ENCODE results near the gene NSRP1.
"Not testable (repeated sequence)": the region's sequence is repeated elsewhere in the genome, so short reads cannot be mapped to it uniquely, and the experiment has no call there.

The NSRP1 gene

DNA sequence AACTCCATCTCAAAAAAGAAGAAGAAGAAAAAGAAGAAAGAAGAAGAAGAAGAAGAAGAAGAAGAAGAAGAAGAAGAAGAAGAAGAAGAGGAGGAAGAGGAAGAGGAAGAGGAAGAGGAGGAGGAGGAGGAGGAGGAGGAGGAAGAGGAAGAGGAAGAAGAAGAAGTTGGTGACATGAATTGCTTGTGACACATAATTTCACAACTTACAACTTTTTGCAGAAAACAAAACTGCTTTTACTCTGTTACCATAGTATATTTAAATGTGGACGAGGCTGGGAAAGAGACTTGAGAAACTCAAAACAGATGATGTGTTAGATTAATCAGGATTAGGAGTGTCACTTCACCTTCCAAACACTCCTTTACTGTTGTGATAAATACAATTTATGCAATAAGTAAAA, 113.4 kb downstream of the NSRP1 start:
- CTCF ChIA-PET; H3K36me3 ChIP-seq (ENCODE audit: control insufficient read depth in 2 of 2, insufficient read depth in 1 of 2, low read length in 2 of 2); H3K9me3 ChIP-seq (ENCODE audit: control insufficient read depth, insufficient read depth, low read depth, low read length); H3K27ac ChIP-seq (ENCODE audit: extremely low read depth, low read depth, low read length); POLR2A ChIA-PET; H3K4me1 ChIP-seq (ENCODE audit: control insufficient read depth, insufficient read depth, low read length); H3K4me3 ChIP-seq (ENCODE audit: low read depth, low read length): not testable (repeated sequence)
- TF ChIP-seq, protein P1, sequence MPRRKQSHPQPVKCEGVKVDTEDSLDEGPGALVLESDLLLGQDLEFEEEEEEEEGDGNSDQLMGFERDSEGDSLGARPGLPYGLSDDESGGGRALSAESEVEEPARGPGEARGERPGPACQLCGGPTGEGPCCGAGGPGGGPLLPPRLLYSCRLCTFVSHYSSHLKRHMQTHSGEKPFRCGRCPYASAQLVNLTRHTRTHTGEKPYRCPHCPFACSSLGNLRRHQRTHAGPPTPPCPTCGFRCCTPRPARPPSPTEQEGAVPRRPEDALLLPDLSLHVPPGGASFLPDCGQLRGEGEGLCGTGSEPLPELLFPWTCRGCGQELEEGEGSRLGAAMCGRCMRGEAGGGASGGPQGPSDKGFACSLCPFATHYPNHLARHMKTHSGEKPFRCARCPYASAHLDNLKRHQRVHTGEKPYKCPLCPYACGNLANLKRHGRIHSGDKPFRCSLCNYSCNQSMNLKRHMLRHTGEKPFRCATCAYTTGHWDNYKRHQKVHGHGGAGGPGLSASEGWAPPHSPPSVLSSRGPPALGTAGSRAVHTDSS (tag by site-specific recombination; IDR thresholded peaks at IDR 0.05) = peak; percentile 97

DNA sequence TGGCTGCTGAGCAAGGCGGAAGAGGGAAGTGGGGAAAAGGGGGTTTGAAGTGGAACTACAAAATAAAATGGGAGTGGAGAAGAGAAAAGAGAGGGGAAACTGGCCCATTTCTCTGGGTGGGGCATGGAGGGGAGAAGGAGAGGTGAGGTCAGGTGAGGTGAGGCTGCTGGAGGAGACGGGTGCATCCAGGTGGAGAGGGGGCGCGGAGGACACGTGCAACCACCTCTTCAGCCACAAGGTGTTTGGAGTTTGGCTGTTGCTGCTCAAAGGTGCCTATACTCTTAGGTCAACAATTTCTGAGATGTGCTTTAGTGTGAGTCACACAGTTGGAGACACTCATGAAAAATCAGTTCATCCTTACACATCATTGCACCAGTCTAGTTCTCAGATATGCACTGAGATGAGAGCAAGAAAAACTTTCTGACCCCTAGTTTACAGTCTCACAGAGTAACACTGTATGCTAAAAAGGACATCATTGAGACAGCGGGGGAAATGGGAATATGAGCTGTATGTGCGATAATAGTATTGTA, 114.0 kb downstream of the NSRP1 start:
- ChIA-PET CTCF (interaction anchor here (0.5 kb wide), 1 partner anchor 56 kb away, joined by 3 read pairs; no protein-coding TSS in a partner anchor), POLR2A (no interaction called here)
- no peaks in the 10 kb centered on the region for H3K9me3 ChIP-seq (ENCODE audit: control insufficient read depth, insufficient read depth, low read depth, low read length)
- H3K36me3 ChIP-seq (ENCODE audit: control insufficient read depth in 2 of 2, insufficient read depth in 1 of 2, low read length in 2 of 2) = no peaks in the 10 kb centered on the region
- no peak overlapping the region for H3K27ac ChIP-seq (ENCODE audit: extremely low read depth, low read depth, low read length)
- no peak overlapping the region for H3K4me3 ChIP-seq (ENCODE audit: low read depth, low read length)
- peaks cover 2% of the 10 kb centered on the region; the same call in 1 of the 2 replicates for H3K4me1 ChIP-seq (ENCODE audit: control insufficient read depth, insufficient read depth, low read length)
- TF ChIP-seq ZNF600 (tag by site-specific recombination; IDR thresholded peaks at IDR 0.05) (no peak), ZNF473 (tag by site-specific recombination; IDR thresholded peaks at IDR 0.05) (no peak), SCRT2 (tag by site-specific recombination; IDR thresholded peaks at IDR 0.05) (peak; percentile 47), MZF1 (tag by site-specific recombination; IDR thresholded peaks at IDR 0.05; ENCODE audit: borderline replicate concordance) (no peak)
- TF ChIP-seq, protein P2, sequence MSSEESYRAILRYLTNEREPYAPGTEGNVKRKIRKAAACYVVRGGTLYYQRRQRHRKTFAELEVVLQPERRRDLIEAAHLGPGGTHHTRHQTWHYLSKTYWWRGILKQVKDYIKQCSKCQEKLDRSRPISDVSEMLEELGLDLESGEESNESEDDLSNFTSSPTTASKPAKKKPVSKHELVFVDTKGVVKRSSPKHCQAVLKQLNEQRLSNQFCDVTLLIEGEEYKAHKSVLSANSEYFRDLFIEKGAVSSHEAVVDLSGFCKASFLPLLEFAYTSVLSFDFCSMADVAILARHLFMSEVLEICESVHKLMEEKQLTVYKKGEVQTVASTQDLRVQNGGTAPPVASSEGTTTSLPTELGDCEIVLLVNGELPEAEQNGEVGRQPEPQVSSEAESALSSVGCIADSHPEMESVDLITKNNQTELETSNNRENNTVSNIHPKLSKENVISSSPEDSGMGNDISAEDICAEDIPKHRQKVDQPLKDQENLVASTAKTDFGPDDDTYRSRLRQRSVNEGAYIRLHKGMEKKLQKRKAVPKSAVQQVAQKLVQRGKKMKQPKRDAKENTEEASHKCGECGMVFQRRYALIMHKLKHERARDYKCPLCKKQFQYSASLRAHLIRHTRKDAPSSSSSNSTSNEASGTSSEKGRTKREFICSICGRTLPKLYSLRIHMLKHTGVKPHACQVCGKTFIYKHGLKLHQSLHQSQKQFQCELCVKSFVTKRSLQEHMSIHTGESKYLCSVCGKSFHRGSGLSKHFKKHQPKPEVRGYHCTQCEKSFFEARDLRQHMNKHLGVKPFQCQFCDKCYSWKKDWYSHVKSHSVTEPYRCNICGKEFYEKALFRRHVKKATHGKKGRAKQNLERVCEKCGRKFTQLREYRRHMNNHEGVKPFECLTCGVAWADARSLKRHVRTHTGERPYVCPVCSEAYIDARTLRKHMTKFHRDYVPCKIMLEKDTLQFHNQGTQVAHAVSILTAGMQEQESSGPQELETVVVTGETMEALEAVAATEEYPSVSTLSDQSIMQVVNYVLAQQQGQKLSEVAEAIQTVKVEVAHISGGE (tag by site-specific recombination; conservative IDR thresholded peaks at IDR 0.05; ENCODE audit: low read depth) = no peak

DNA sequence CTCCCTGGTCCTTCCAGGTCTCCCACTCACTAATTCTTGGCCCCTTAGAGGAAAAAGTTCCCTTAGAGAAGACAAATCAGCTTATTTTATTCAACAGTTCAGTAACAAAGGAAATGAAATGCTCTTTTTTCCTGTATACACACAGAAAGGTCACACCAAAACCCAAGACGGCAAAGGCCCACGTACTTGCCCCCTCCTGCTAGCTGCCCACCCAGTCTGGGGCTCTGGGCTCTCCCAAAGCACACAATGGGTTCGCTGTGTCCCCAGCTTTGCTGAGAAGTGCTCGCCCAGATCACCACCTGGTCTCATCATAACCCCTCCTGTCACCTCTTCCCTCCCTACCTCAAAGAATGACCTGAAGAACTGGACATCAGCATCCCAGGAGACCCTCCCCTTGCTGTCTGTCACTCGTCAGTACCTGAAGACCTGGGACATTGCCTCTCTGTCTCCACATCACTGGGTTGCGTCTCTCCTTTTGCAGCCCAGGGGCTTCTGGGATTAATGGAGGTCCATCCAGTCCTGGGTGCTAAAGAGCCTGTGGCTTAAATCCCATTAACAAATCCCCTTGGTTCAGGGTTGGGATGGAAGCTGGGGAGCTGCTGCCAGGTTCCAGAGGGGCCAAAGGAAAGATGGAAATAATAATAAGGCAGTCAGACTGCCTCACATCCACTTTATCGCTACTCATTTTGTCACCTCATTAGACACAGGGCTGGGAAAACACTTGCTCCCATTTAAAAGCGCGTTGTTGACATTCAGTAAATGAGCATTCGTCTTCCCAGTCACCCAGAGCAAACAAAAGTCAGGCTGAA, 115.6 kb downstream of the NSRP1 start:
- ChIA-PET POLR2A (no interaction called here), CTCF (interaction anchor here (1.2 kb wide), 1 partner anchor 127 kb away, joined by 5 read pairs; no protein-coding TSS in a partner anchor)
- no peaks in the 10 kb centered on the region for H3K9me3 ChIP-seq (ENCODE audit: control insufficient read depth, insufficient read depth, low read depth, low read length)
- H3K27ac ChIP-seq (ENCODE audit: extremely low read depth, low read depth, low read length) = no peak overlapping the region
- TF ChIP-seq, protein P3, sequence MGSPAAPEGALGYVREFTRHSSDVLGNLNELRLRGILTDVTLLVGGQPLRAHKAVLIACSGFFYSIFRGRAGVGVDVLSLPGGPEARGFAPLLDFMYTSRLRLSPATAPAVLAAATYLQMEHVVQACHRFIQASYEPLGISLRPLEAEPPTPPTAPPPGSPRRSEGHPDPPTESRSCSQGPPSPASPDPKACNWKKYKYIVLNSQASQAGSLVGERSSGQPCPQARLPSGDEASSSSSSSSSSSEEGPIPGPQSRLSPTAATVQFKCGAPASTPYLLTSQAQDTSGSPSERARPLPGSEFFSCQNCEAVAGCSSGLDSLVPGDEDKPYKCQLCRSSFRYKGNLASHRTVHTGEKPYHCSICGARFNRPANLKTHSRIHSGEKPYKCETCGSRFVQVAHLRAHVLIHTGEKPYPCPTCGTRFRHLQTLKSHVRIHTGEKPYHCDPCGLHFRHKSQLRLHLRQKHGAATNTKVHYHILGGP (tag by site-specific recombination; IDR thresholded peaks at IDR 0.05) = no peak
- peak; percentile 58 for TF ChIP-seq FEZF1 (tag by site-specific recombination; IDR thresholded peaks at IDR 0.05)
- peaks cover 2% of the 10 kb centered on the region; the same call in 1 of the 2 replicates for H3K4me1 ChIP-seq (ENCODE audit: control insufficient read depth, insufficient read depth, low read length)
- no peaks in the 10 kb centered on the region for H3K36me3 ChIP-seq (ENCODE audit: control insufficient read depth in 2 of 2, insufficient read depth in 1 of 2, low read length in 2 of 2)
- H3K4me3 ChIP-seq (ENCODE audit: low read depth, low read length) = no peak overlapping the region

DNA sequence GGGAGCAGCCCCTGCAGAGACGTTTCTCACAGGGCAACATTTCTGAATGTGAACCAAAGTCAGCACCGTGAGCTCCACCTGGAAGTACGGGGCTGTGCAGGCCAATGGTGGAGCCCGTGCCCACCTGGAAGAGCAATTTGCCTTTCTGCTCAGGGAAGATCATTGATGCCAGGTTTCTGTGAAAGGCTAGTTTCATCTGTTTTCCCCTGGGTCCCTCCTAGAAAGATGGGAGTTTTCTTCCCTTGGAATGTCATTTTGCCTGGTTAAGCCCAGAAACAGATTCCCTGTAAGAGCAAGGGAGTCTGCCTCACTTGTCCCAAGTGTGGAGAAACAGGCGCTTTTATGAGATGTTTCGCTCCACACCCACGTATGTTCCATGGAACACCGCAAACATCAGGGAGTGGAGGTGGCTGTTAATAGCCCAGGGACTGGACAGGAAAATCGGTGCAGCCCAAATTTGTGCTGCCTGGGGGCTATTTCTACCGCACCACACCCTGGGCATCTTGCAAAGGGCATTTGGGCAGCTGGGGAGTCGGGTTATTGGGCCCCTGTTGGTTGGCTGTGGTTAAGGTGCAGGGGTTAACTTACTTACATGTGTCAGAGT, 116.3 kb downstream of the NSRP1 start:
- no peak overlapping the region for H3K4me3 ChIP-seq (ENCODE audit: low read depth, low read length)
- TF ChIP-seq ZNF112 (tag by site-specific recombination; IDR thresholded peaks at IDR 0.05) (no peak), REPIN1 (tag by site-specific recombination; IDR thresholded peaks at IDR 0.05; ENCODE audit: low read depth) (no peak), EGR2 (tag by site-specific recombination; IDR thresholded peaks at IDR 0.05; ENCODE audit: low read depth) (0 out of 2 replicates have a peak, but pooled peaks have one; percentile 33), ZNF335 (tag by site-specific recombination; conservative IDR thresholded peaks at IDR 0.05) (no peak), ZFHX2 (tag by site-specific recombination; conservative IDR thresholded peaks at IDR 0.05) (peak; percentile 40; the same call in 1 of the 2 replicates)
- TF ChIP-seq, protein P3 (tag by site-specific recombination; IDR thresholded peaks at IDR 0.05) = no peak
- no peaks in the 10 kb centered on the region for H3K9me3 ChIP-seq (ENCODE audit: control insufficient read depth, insufficient read depth, low read depth, low read length)
- ChIA-PET CTCF (no interaction called here), POLR2A (no interaction called here)
- peaks cover 2% of the 10 kb centered on the region; the same call in 1 of the 2 replicates for H3K4me1 ChIP-seq (ENCODE audit: control insufficient read depth, insufficient read depth, low read length)
- H3K27ac ChIP-seq (ENCODE audit: extremely low read depth, low read depth, low read length) = no peak overlapping the region
- H3K36me3 ChIP-seq (ENCODE audit: control insufficient read depth in 2 of 2, insufficient read depth in 1 of 2, low read length in 2 of 2) = no peaks in the 10 kb centered on the region
